ENCODE data around the gene EID3.
"Not testable (repeated sequence)": the region's sequence is repeated elsewhere in the genome, so short reads cannot be mapped to it uniquely, and the experiment has no call there.

The EID3 gene

GRCh38 chr12:104313568-104314241 lies 10.2 kb downstream of the EID3 start:
- DNase-seq: no peak

GRCh38 chr12:104314242-104314614 lies 10.7 kb downstream of the EID3 start:
- no peak for DNase-seq

- no peak for DNase-seq
These were observed 12.0 kb downstream of the EID3 start for GRCh38 chr12:104315326-104316224.

- no peak for DNase-seq
These were observed 13.4 kb downstream of the EID3 start for GRCh38 chr12:104316936-104317335.

GRCh38 chr12:104317538-104318210 lies 14.1 kb downstream of the EID3 start:
- DNase-seq: no peak

- DNase-seq: no peak
These were observed 15.5 kb downstream of the EID3 start for GRCh38 chr12:104319028-104319427.

- DNase-seq: no peak
These were observed 16.5 kb downstream of the EID3 start for GRCh38 chr12:104319918-104320626.

GRCh38 chr12:104320627-104321024 lies 17.1 kb downstream of the EID3 start:
- no peak for DNase-seq

GRCh38 chr12:104321949-104322348 lies 18.4 kb downstream of the EID3 start:
- DNase-seq: no peak

- not testable (repeated sequence) for DNase-seq
These were observed 19.0 kb downstream of the EID3 start for GRCh38 chr12:104322533-104322932.

- DNase-seq: no peak
These were observed 20.4 kb downstream of the EID3 start for GRCh38 chr12:104323899-104324298.

- not testable (repeated sequence) for DNase-seq
These were observed 24.7 kb downstream of the EID3 start for GRCh38 chr12:104328278-104328677.

- no peak for DNase-seq
These were observed 25.3 kb downstream of the EID3 start for GRCh38 chr12:104328790-104329189.

GRCh38 chr12:104329707-104330532 lies 26.4 kb downstream of the EID3 start:
- no peak for DNase-seq

- DNase-seq: no peak
These were observed 27.8 kb downstream of the EID3 start for GRCh38 chr12:104331376-104331775.

GRCh38 chr12:104332273-104332672 lies 28.7 kb downstream of the EID3 start:
- DNase-seq: not testable (repeated sequence)

- DNase-seq: no peak
These were observed 30.2 kb downstream of the EID3 start for GRCh38 chr12:104333692-104334255.

GRCh38 chr12:104334581-104334980 lies 31.0 kb downstream of the EID3 start:
- no peak for DNase-seq

GRCh38 chr12:104336115-104336514 lies 32.6 kb downstream of the EID3 start:
- peak in 1 of 5 experiments; percentile 60 for DNase-seq

GRCh38 chr12:104337030-104337558 lies 33.6 kb downstream of the EID3 start:
- DNase-seq: no peak

- DNase-seq: no peak
These were observed 36.1 kb downstream of the EID3 start for GRCh38 chr12:104339663-104340062.
